Glutamatergic neuron (in vitro differentiated cells): ENCODE results near the gene AMELX. TPM values are rescaled to one million over a fixed set of nuclear protein-coding genes. Genes with fewer than 3 reads are reported as not detected.

Experiments used
- microRNA-seq: library from miRNA; unstranded; fragments of <30 nt; microRNA quantifications from one replicate; pipeline ENCODE4, GENCODE V29; 2020; ENCODE audit not compliant: unreplicated experiment
- total RNA-seq: library from RNA; stranded (reverse); fragmentation: NEBNext Ultra II Directional; extraction: Animal tissue kit (Norgen Biotek cat#: 25700); gene quantifications from one replicate; pipeline ENCODE4 v1.2.1, GENCODE V29; 2021; ENCODE audit not compliant: unreplicated experiment

The AMELX gene
- total RNA-seq, 1 donor from 2014 or later = not detected

Small RNA genes within 50 kb of the gene (microRNA-seq; reads per million reads assigned to microRNA genes)
- gene MIR548AX = 1.4 reads per million, percentile 3 among the genes with 10 or more reads in this experiment

Other genes starting within 250 kb of the AMELX start
- 22.7 TPM for gene HCCS, start 182.1 kb upstream of the AMELX start, total RNA-seq